Measurements from ENCODE around the gene SLC38A8.

The SLC38A8 gene

GRCh38 chr16:83996481-83997252 is 45.9 kb downstream of the SLC38A8 start:
- TF ChIP-seq CTCF (IDR thresholded peaks at IDR 0.05; ENCODE audit: insufficient read depth, low read depth, low read length, missing control alignments): no peak
- no peak overlapping the region for H3K4me3 ChIP-seq (ENCODE audit: low read length)
- DNase-seq (ENCODE audit: low read depth): no peak

GRCh38 chr16:83995754-83996153 is 46.8 kb downstream of the SLC38A8 start:
- no peak for TF ChIP-seq CTCF (IDR thresholded peaks at IDR 0.05; ENCODE audit: insufficient read depth, low read depth, low read length, missing control alignments)
- H3K4me3 ChIP-seq (ENCODE audit: low read length): no peak overlapping the region
- peak; percentile 39 for DNase-seq (ENCODE audit: low read depth)

- DNase-seq (ENCODE audit: low read depth): no peak
- no peak for TF ChIP-seq CTCF (IDR thresholded peaks at IDR 0.05; ENCODE audit: insufficient read depth, low read depth, low read length, missing control alignments)
These were observed 47.9 kb downstream of the SLC38A8 start for GRCh38 chr16:83994703-83995102.

GRCh38 chr16:83994087-83994486 is 48.5 kb downstream of the SLC38A8 start:
- H3K4me3 ChIP-seq (ENCODE audit: low read length): no peak overlapping the region
- no peak for TF ChIP-seq CTCF (IDR thresholded peaks at IDR 0.05; ENCODE audit: insufficient read depth, low read depth, low read length, missing control alignments)
- peak; percentile 96 for DNase-seq (ENCODE audit: low read depth)

More at GRCh38 chr16:83994703-83995102, 47.9 kb downstream of the SLC38A8 start:
- no peak overlapping the region for H3K4me3 ChIP-seq (ENCODE audit: low read length)

GRCh38 chr16:83992624-83993023 is 50.0 kb downstream of the SLC38A8 start:
- peak; percentile 43 for DNase-seq (ENCODE audit: low read depth)
- TF ChIP-seq CTCF (IDR thresholded peaks at IDR 0.05; ENCODE audit: insufficient read depth, low read depth, low read length, missing control alignments): no peak
- H3K4me3 ChIP-seq (ENCODE audit: low read length): no peak overlapping the region

- TF ChIP-seq CTCF (IDR thresholded peaks at IDR 0.05; ENCODE audit: insufficient read depth, low read depth, low read length, missing control alignments): no peak
- DNase-seq (ENCODE audit: low read depth): no peak
- no peak overlapping the region for H3K4me3 ChIP-seq (ENCODE audit: low read length)
These were observed 52.1 kb downstream of the SLC38A8 start for GRCh38 chr16:83990492-83990891.

- DNase-seq (ENCODE audit: low read depth): no peak
- H3K4me3 ChIP-seq (ENCODE audit: low read length): no peak overlapping the region
- TF ChIP-seq CTCF (IDR thresholded peaks at IDR 0.05; ENCODE audit: insufficient read depth, low read depth, low read length, missing control alignments): no peak
These were observed 53.3 kb downstream of the SLC38A8 start for GRCh38 chr16:83989300-83989699.
